ENCODE measurements around the gene TXNL1. TPM values are rescaled to one million over a fixed set of nuclear protein-coding genes. Genes with fewer than 3 reads are reported as not detected.

The TXNL1 gene
- total RNA-seq, 4 donors from 2014 or later, result 100 to 125 (median 116) TPM

GRCh38 chr18:56652802-56653201 is 14.4 kb upstream of the TXNL1 start:
- Histone ChIP-seq H3K36me3 (no peaks in the 10 kb centered on the region), H3K4me3 (no peak overlapping the region), H3K9me3 (no peaks in the 10 kb centered on the region), H3K4me1 (peaks cover 13 to 20% of the 10 kb centered on the region in 2 donors), H3K27ac (peak overlapping the region in 2 of 4 donors; percentile 91 to 95), H3K27me3 (no peaks in the 10 kb centered on the region)
- DNase-seq, result no peak
- ATAC-seq, result no peak
- intact Hi-C loops (cut with DNase I; ENCODE audit: low total_unique reads) (no loop called here), in situ Hi-C loops (cut with MboI; ENCODE audit: low sequenced_read_pairs in 4 of 4) (no loop called here)
- TF ChIP-seq POLR2A (IDR thresholded peaks at IDR 0.05), result no peak
- no peak for TF ChIP-seq CTCF (IDR thresholded peaks at IDR 0.05 in 4 of 5, conservative IDR thresholded peaks at IDR 0.05 in 1 of 5)

GRCh38 chr18:56651771-56652092 is 13.3 kb upstream of the TXNL1 start:
- intact Hi-C loops (cut with DNase I; ENCODE audit: low total_unique reads) (loop anchor here (1.0 kb wide), 1 partner anchor 13 kb away; the partner anchor contains the start of gene TXNL1), in situ Hi-C loops (cut with MboI; ENCODE audit: low sequenced_read_pairs in 4 of 4) (no loop called here)
- Histone ChIP-seq H3K9me3 (no peaks in the 10 kb centered on the region), H3K27ac (peak overlapping the region; percentile 85 to 95 (median 92)), H3K27me3 (no peaks in the 10 kb centered on the region), H3K36me3 (no peaks in the 10 kb centered on the region), H3K4me1 (peaks cover 13 to 20% of the 10 kb centered on the region in 2 donors), H3K4me3 (peak overlapping the region; percentile 71 to 97 (median 95))
- ATAC-seq (no peak), DNase-seq (no peak)
- TF ChIP-seq POLR2A (IDR thresholded peaks at IDR 0.05) (no peak), CTCF (IDR thresholded peaks at IDR 0.05 in 4 of 5, conservative IDR thresholded peaks at IDR 0.05 in 1 of 5) (no peak)

- in situ Hi-C loops (cut with MboI; ENCODE audit: low sequenced_read_pairs in 4 of 4) (no loop called here), intact Hi-C loops (cut with DNase I; ENCODE audit: low total_unique reads) (loop anchor here (1.0 kb wide), 1 partner anchor 13 kb away; the partner anchor contains the start of gene TXNL1)
- Histone ChIP-seq H3K36me3 (no peaks in the 10 kb centered on the region), H3K4me3 (peak within 1 kb of the TSS; percentile 71 to 97 (median 95)), H3K4me1 (peaks cover 13 to 20% of the 10 kb centered on the region in 2 donors), H3K27me3 (no peaks in the 10 kb centered on the region), H3K27ac (peak within 1 kb of the TSS; percentile 85 to 95 (median 92)), H3K9me3 (no peaks in the 10 kb centered on the region)
- ATAC-seq (peak; percentile 98 to 99), DNase-seq (peak; percentile 93 to 98)
- TF ChIP-seq CTCF (IDR thresholded peaks at IDR 0.05 in 4 of 5, conservative IDR thresholded peaks at IDR 0.05 in 1 of 5) (no peak), POLR2A (IDR thresholded peaks at IDR 0.05) (peak; percentile 34 to 42)
These were observed 12.8 kb upstream of the TXNL1 start, which contains the start of gene WDR7 for GRCh38 chr18:56650944-56651770. Gene WDR7, plus strand, starts transcription at chr18:56651359. Its CDS starts 21,157 bp downstream, at chr18:56672516.

- DNase-seq (no peak), ATAC-seq (no peak)
- Histone ChIP-seq H3K27ac (peak overlapping the region in 2 of 4 donors; percentile 91 to 93), H3K4me1 (peaks cover 13 to 20% of the 10 kb centered on the region in 2 donors), H3K4me3 (no peak overlapping the region), H3K27me3 (no peaks in the 10 kb centered on the region), H3K36me3 (no peaks in the 10 kb centered on the region), H3K9me3 (no peaks in the 10 kb centered on the region)
- in situ Hi-C loops (cut with MboI; ENCODE audit: low sequenced_read_pairs in 4 of 4), result no loop called here
- intact Hi-C loops (cut with DNase I; ENCODE audit: low total_unique reads), result no loop called here
- TF ChIP-seq POLR2A (IDR thresholded peaks at IDR 0.05), result no peak
- TF ChIP-seq CTCF (IDR thresholded peaks at IDR 0.05 in 4 of 5, conservative IDR thresholded peaks at IDR 0.05 in 1 of 5), result no peak
These were observed 11.6 kb upstream of the TXNL1 start for GRCh38 chr18:56649996-56650395.

Data from gastrocnemius medialis (tissue), 4 donors.